H1 (cell line): ENCODE data around the gene SLC35E4. TPM values are rescaled to one million over a fixed set of nuclear protein-coding genes. Genes with fewer than 3 reads are reported as not detected.

Experiments used
- CTCF ChIA-PET: fragments of 300-600 bp; sonication (Branson Sonifier 250); formaldehyde crosslinking; loops from one replicate; lab custom pipeline; 2021; ENCODE audit not compliant: partially characterized antibody; lab: Charles Lee
- POLR2A ChIA-PET: fragments of 300-600 bp; sonication (Branson Sonifier 250); formaldehyde crosslinking; loops from one replicate; lab custom pipeline; 2021; ENCODE audit warnings: inconsistent platforms; ENCODE audit not compliant: partially characterized antibody; lab: Charles Lee
- DNase-seq, 2 experiments: peaks; one replicate each; pipeline versions ENCODE4 v3.0.0 to v3.0.0-alpha.2; 2010 to 2022; ENCODE audit warnings: low spot score in 2 of 2, low read depth in 1 of 2, mixed read lengths in 1 of 2
- FAIRE-seq: peaks from 2 replicates; lab custom pipeline; 2011; peaks lifted over from hg19 to GRCh38; lab: Jason Lieb, UNC
- H2AFZ ChIP-seq: 2 replicates; pipeline ENCODE4 v1.8.1; 2012; ENCODE audit warnings: low read length, inconsistent platforms
- H2AK5ac ChIP-seq: 2 replicates; pipeline ENCODE4 v1.6.1; 2013; ENCODE audit warnings: low read depth, low read length
- H2BK120ac ChIP-seq: replicated peaks from 2 replicates; pipeline ENCODE3; 2013; ENCODE audit warnings: low read depth, low read length, inconsistent platforms
- H2BK12ac ChIP-seq: 2 replicates; pipeline ENCODE4 v1.6.1; 2013; ENCODE audit warnings: low read depth, low read length
- H2BK15ac ChIP-seq: 2 replicates; pipeline ENCODE4 v1.6.1; 2013; ENCODE audit warnings: low read length
- H2BK20ac ChIP-seq: 2 replicates; pipeline ENCODE4 v1.6.1; 2013; ENCODE audit warnings: low read length
- H2BK5ac ChIP-seq: 2 replicates; pipeline ENCODE4 v1.6.1; 2013; ENCODE audit warnings: low read depth, low read length
- H3K14ac ChIP-seq: 2 replicates; pipeline ENCODE4 v1.6.1; 2013; ENCODE audit warnings: inconsistent platforms; ENCODE audit not compliant: insufficient read length
- H3K18ac ChIP-seq: 2 replicates; pipeline ENCODE4 v1.6.1; 2013; ENCODE audit warnings: low read length; ENCODE audit errors: extremely low read depth
- H3K23ac ChIP-seq: 2 replicates; pipeline ENCODE4 v1.6.1; 2013; ENCODE audit warnings: inconsistent platforms; ENCODE audit not compliant: insufficient read length
- H3K23me2 ChIP-seq: 2 replicates; pipeline ENCODE4 v1.6.1; 2013; ENCODE audit warnings: low read depth, low read length
- H3K27ac ChIP-seq: 2 replicates; pipeline ENCODE4 v1.6.1; 2011; ENCODE audit warnings: low read depth, low read length, inconsistent platforms
- H3K27me3 ChIP-seq, 4 experiments: replicated peaks in 1 of 4; 1 replicate in 1 of 4; 2 replicates in 3 of 4; pipeline versions ENCODE4 v1.6.1 to v1.8.1; 2011 to 2013; ENCODE audit warnings: low read length in 3 of 4, mild to moderate bottlenecking in 3 of 4, inconsistent platforms in 2 of 4, mixed read lengths in 2 of 4, moderate library complexity in 1 of 4; ENCODE audit not compliant: control insufficient read depth in 3 of 4, insufficient read depth in 3 of 4; ENCODE audit errors: extremely low read depth in 1 of 4
- H3K36me3 ChIP-seq, 4 experiments: 2 replicates each; pipeline versions ENCODE4 v1.6.1 to v1.8.1; 2011 to 2013; ENCODE audit warnings: mild to moderate bottlenecking in 4 of 4, low read length in 3 of 4, moderate library complexity in 2 of 4, control low read depth in 1 of 4, inconsistent platforms in 1 of 4; ENCODE audit not compliant: insufficient read depth in 4 of 4, control insufficient read depth in 2 of 4
- H3K4ac ChIP-seq: replicated peaks from 2 replicates; pipeline ENCODE3; 2013; ENCODE audit warnings: low read length, low read depth, mixed read lengths, inconsistent platforms; ENCODE audit not compliant: insufficient read length
- H3K4me1 ChIP-seq, 4 experiments: replicated peaks in 1 of 4; 1 replicate in 1 of 4; 2 replicates in 3 of 4; pipeline versions ENCODE4 v1.6.1 to v1.8.1; 2011 to 2013; ENCODE audit warnings: low read length in 3 of 4, inconsistent platforms in 2 of 4, mixed read lengths in 1 of 4; ENCODE audit not compliant: insufficient read depth in 4 of 4, control insufficient read depth in 3 of 4
- H3K4me2 ChIP-seq, 2 experiments: 2 replicates each; pipeline versions ENCODE4 v1.6.1 to v1.8.1; 2011 to 2013; ENCODE audit warnings: low read depth in 2 of 2, low read length in 2 of 2, control low read depth in 1 of 2, inconsistent platforms in 1 of 2, mild to moderate bottlenecking in 1 of 2; ENCODE audit not compliant: insufficient read depth in 1 of 2
- H3K4me3 ChIP-seq, 4 experiments: fragments of 200-600, 300-600 bp in 1 of 4; sonication (generic), shearing (Covaris generic), sonication (Bioruptor Twin) in 1 of 4; 2 replicates each; pipeline versions ENCODE4 v1.5.1 to v1.8.1; 2011 to 2016; ENCODE audit warnings: low read length in 4 of 4, low read depth in 3 of 4, control low read depth in 2 of 4, inconsistent platforms in 2 of 4, mild to moderate bottlenecking in 2 of 4, mixed read lengths in 1 of 4, moderate library complexity in 1 of 4; ENCODE audit not compliant: insufficient read depth in 2 of 4; ENCODE audit errors: extremely low read depth in 1 of 4
- H3K56ac ChIP-seq: replicated peaks from 2 replicates; pipeline ENCODE3; 2013; ENCODE audit warnings: low read depth, mild to moderate bottlenecking, mixed read lengths, low read length, inconsistent platforms; ENCODE audit not compliant: insufficient read length
- H3K79me1 ChIP-seq: 2 replicates; pipeline ENCODE4 v1.6.1; 2013; ENCODE audit warnings: low read depth, low read length, control low read depth
- H3K79me2 ChIP-seq, 2 experiments: 2 replicates each; pipeline versions ENCODE4 v1.6.1 to v1.8.1; 2012 to 2013; ENCODE audit warnings: low read length in 2 of 2, mild to moderate bottlenecking in 2 of 2, inconsistent platforms in 1 of 2; ENCODE audit not compliant: insufficient read depth in 2 of 2, control insufficient read depth in 1 of 2
- H3K9ac ChIP-seq, 4 experiments: replicated peaks in 1 of 4; 1 replicate in 1 of 4; 2 replicates in 3 of 4; pipeline versions ENCODE4 v1.6.1 to v1.8.1; 2011 to 2013; ENCODE audit warnings: low read depth in 3 of 4, low read length in 3 of 4, control low read depth in 2 of 4, mild to moderate bottlenecking in 2 of 4, moderate library complexity in 2 of 4, inconsistent platforms in 1 of 4; ENCODE audit errors: extremely low read depth in 1 of 4
- H3K9me3 ChIP-seq, 2 experiments: 2 replicates each; pipeline versions ENCODE4 v1.6.1 to v1.8.1; 2012 to 2013; ENCODE audit warnings: mild to moderate bottlenecking in 2 of 2, moderate library complexity in 2 of 2, control low read depth in 1 of 2, inconsistent platforms in 1 of 2, low read depth in 1 of 2, low read length in 1 of 2, mixed read lengths in 1 of 2; ENCODE audit not compliant: insufficient read depth in 2 of 2
- H4K20me1 ChIP-seq, 2 experiments: replicated peaks in 1 of 2; 2 replicates each; pipeline versions ENCODE3 to v1.8.1; 2011 to 2013; ENCODE audit warnings: inconsistent platforms in 2 of 2, low read length in 2 of 2, mild to moderate bottlenecking in 1 of 2; ENCODE audit not compliant: insufficient read depth in 2 of 2, control insufficient read depth in 1 of 2
- H4K5ac ChIP-seq: 2 replicates; pipeline ENCODE4 v1.6.1; 2013; ENCODE audit warnings: low read length, low read depth, mixed read lengths, inconsistent platforms; ENCODE audit not compliant: insufficient read length
- H4K8ac ChIP-seq: 2 replicates; pipeline ENCODE4 v1.8.0; 2013; ENCODE audit warnings: mild to moderate bottlenecking, moderate library complexity, low read length, inconsistent platforms; ENCODE audit not compliant: insufficient read depth; ENCODE audit errors: extremely low read depth
- H4K91ac ChIP-seq: replicated peaks from 2 replicates; pipeline ENCODE3; 2013; ENCODE audit warnings: low read length, mixed read lengths, inconsistent platforms; ENCODE audit not compliant: insufficient read length
- BACH1 ChIP-seq: IDR thresholded peaks from 2 replicates; pipeline ENCODE4 v1.6.1; 2012; ENCODE audit warnings: low read length, improper control_type of control experiment
- CBX5 ChIP-seq: fragments of 300-800, 300-1000 bp; sonication (generic); IDR thresholded peaks from 2 replicates; pipeline ENCODE4 v1.7.1; 2016; ENCODE audit warnings: antibody characterized with exemption, low read length, low read depth
- CEBPB ChIP-seq: IDR thresholded peaks from 2 replicates; pipeline ENCODE4 v1.6.1; 2012; ENCODE audit warnings: low read depth, low read length
- EGR1 ChIP-seq: IDR thresholded peaks from 2 replicates; pipeline ENCODE4 v1.6.1; 2011; ENCODE audit warnings: low read depth, low read length, borderline replicate concordance
- EZH2 ChIP-seq: fragments of 200-600 bp; sonication (generic); IDR thresholded peaks from 2 replicates; pipeline ENCODE4 v1.7.1; 2012; ENCODE audit warnings: low read depth, mild to moderate bottlenecking, moderate library complexity, low read length, inconsistent platforms; ENCODE audit not compliant: severe bottlenecking
- GABPA ChIP-seq: IDR thresholded peaks from 2 replicates; pipeline ENCODE4 v1.6.1; 2011; ENCODE audit warnings: mild to moderate bottlenecking, low read length, moderate library complexity, borderline replicate concordance; ENCODE audit not compliant: insufficient read depth
- KDM1A ChIP-seq: fragments of 200-600, 300-600 bp; sonication (generic); IDR thresholded peaks from 2 replicates; pipeline ENCODE4 v1.7.1; 2016; ENCODE audit warnings: mild to moderate bottlenecking, low read length, borderline replicate concordance
- MAX ChIP-seq: IDR thresholded peaks from 2 replicates; pipeline ENCODE4 v1.6.1; 2012; ENCODE audit warnings: inconsistent platforms
- POLR2A ChIP-seq, 2 experiments: IDR thresholded peaks; 1 replicate in 1 of 2; 2 replicates in 1 of 2; pipeline ENCODE4 v1.6.1; 2011; ENCODE audit warnings: low read depth in 2 of 2, low read length in 2 of 2, mild to moderate bottlenecking in 2 of 2; ENCODE audit errors: control extremely low read depth in 1 of 2
- POU5F1 ChIP-seq: IDR thresholded peaks from 2 replicates; pipeline ENCODE4 v1.6.1; 2011; ENCODE audit warnings: low read depth, mild to moderate bottlenecking, low read length, moderate library complexity
- SIX5 ChIP-seq: IDR thresholded peaks from 2 replicates; pipeline ENCODE4 v1.6.1; 2011; ENCODE audit warnings: mild to moderate bottlenecking, low read depth, low read length
- SP1 ChIP-seq: IDR thresholded peaks from 2 replicates; pipeline ENCODE4 v1.6.1; 2011; ENCODE audit warnings: low read depth, low read length
- SP2 ChIP-seq: IDR thresholded peaks from 2 replicates; pipeline ENCODE4 v1.6.1; 2012; ENCODE audit warnings: mild to moderate bottlenecking, low read length, inconsistent platforms
- SP4 ChIP-seq: IDR thresholded peaks from 2 replicates; pipeline ENCODE4 v1.6.1; 2012; ENCODE audit warnings: low read length, inconsistent platforms
- SRF ChIP-seq: IDR thresholded peaks from 2 replicates; pipeline ENCODE4 v1.6.1; 2011; ENCODE audit warnings: mild to moderate bottlenecking, low read depth, low read length, moderate library complexity
- WGBS, 2 experiments: shearing (Covaris generic) in 1 of 2; methylation state at CpG; one replicate each; pipeline versions ENCODE4 v1.1.6 to v1.1.7; 2013 to 2015; ENCODE audit warnings: low lambda C conversion rate in 2 of 2, mixed read lengths in 2 of 2, inconsistent platforms in 1 of 2, low coverage in 1 of 2, missing lambda C conversion rate in 1 of 2; ENCODE audit not compliant: insufficient replicate concordance in 2 of 2, insufficient coverage in 1 of 2, insufficient read length in 1 of 2; ENCODE audit errors: extremely low coverage in 1 of 2, missing lambda C conversion rate in 1 of 2; 5-methylcytosine and 5-hydroxymethylcytosine counted together
- polyA plus RNA-seq, 7 experiments: library from polyadenylated mRNA; depleted of rRNA in 3 of 7; stranded (reverse) in 5 of 7; unstranded in 2 of 7; fragments of >200 nt in 5 of 7; fragments of 200-250 nt in 2 of 7; gene quantifications; 1 replicate in 5 of 7; 2 replicates in 1 of 7; 4 replicates in 1 of 7; pipeline versions ENCODE4 v1.2.1 to v1.2.3, GENCODE V29; 2011 to 2013; ENCODE audit warnings: missing spikeins in 2 of 7, mixed read lengths in 2 of 7
- total RNA-seq: library from RNA; stranded (reverse); fragmentation: NEBNext Ultra II Directional; extraction: Animal tissue kit (Norgen Biotek cat#: 25700); gene quantifications from 2 replicates; pipeline ENCODE4 v1.2.1, GENCODE V29; 2021

SLC35E4 gene
- total and polyA plus RNA-seq, 2 of the 8 experiments (the other 6 are each of a cell fraction or from before 2014, with no cell fraction given) = 5.1 to 5.6 TPM

GRCh38 chr22:30674482-30674881 lies 38.9 kb downstream of the SLC35E4 start:
- Histone ChIP-seq H3K36me3 (no peaks in the 10 kb centered on the region), H3K79me2 (no peaks in the 10 kb centered on the region), H4K5ac (no peak overlapping the region), H3K18ac (no peak overlapping the region), H3K4me3 (no peak overlapping the region), H3K4me1 (peaks cover 0 to 3% (median 1%) of the 10 kb centered on the region in 4 experiments; a peak in 3 of 7 replicates), H3K56ac (no peak overlapping the region), H3K23me2 (no peaks in the 10 kb centered on the region), H2BK120ac (no peak overlapping the region), H4K91ac (no peak overlapping the region), H2BK5ac (no peak overlapping the region), H4K20me1 (no peaks in the 10 kb centered on the region), H3K4me2 (no peak overlapping the region), H2BK20ac (peak overlapping the region; percentile 84; the same call in 1 of the 2 replicates), H3K9me3 (no peaks in the 10 kb centered on the region), H3K27me3 (no peaks in the 10 kb centered on the region; a peak in 3 of 7 replicates), H3K4ac (no peak overlapping the region), H2BK12ac (no peak overlapping the region), H2AFZ (no peak overlapping the region), H3K14ac (no peak overlapping the region), H4K8ac (no peak overlapping the region), H3K79me1 (no peaks in the 10 kb centered on the region), H3K23ac (no peak overlapping the region), H3K9ac (no peak overlapping the region), H3K27ac (no peak overlapping the region), H2AK5ac (no peak overlapping the region), H2BK15ac (peak overlapping the region; percentile 76; the same call in 1 of the 2 replicates)
- DNase-seq = no peak
- WGBS, 2 experiments = 91% methylated on average over 6 of the region's 6 CpGs; no CpG with 5 or more reads in 1 of the 2 experiments
- no peak for FAIRE-seq
- CTCF ChIA-PET = interaction anchor here (1.1 to 1.8 kb wide), 3 partner anchors 23 to 80 kb away, joined by 3 to 5 read pairs (median 3); no protein-coding TSS in a partner anchor
- POLR2A ChIA-PET = no interaction called here
- TF ChIP-seq SRF (no peak), CBX5 (no peak), EZH2 (no peak), SP4 (no peak), SP2 (no peak), CEBPB (no peak), EGR1 (no peak), GABPA (no peak), KDM1A (no peak), MAX (no peak), SIX5 (no peak), SP1 (no peak), BACH1 (no peak), POLR2A (IDR thresholded peaks at IDR 0.05; ENCODE audit: control extremely low read depth in 1 of 2, low read depth in 2 of 2, low read length in 2 of 2) (no peak), POU5F1 (no peak)
